C1 segment of cervical spinal cord (tissue), 14 donors: ENCODE measurements around the gene SLC26A9.
A peak's percentile ranks its signal among the peaks of the same experiment; 100 is the strongest.
"Not testable (repeated sequence)": the region's sequence is repeated elsewhere in the genome, so short reads cannot be mapped to it uniquely, and the experiment has no call there.

Source experiments
- DNase-seq, 14 donors: peaks; one replicate each; lab custom pipeline; 2025; lab: John Stamatoyannopoulos, UW

The SLC26A9 gene

DNA sequence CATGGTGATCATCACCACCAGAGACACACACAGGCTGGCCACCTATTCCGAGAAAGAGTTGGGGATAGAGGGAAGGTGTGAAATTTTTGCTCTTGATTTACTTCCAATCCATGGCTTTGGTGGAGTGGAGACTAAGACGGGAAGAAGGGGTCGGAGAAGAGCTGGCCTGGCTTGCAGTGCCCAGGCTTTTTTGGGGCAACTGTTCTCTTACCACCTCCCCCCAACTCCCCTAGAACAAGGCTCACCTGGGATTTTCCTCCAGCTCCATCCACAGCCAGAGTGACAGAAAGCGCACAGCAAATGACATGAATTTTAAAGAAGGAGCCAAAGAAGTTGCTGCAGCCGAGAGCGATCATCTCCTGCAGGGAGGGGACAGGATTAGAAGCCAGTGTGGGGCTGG, 16.0 kb downstream of the SLC26A9 start:
- no peak for DNase-seq

- peak in 1 of 14 donors; percentile 27 for DNase-seq
Observed at GRCh38 chr1:205926636-205927035, 16.6 kb downstream of the SLC26A9 start.

GRCh38 chr1:205926213-205926612, 17.0 kb downstream of the SLC26A9 start:
- DNase-seq: peak in 1 of 14 donors; percentile 27

GRCh38 chr1:205925736-205926135, 17.5 kb downstream of the SLC26A9 start:
- DNase-seq: peak in 1 of 14 donors; percentile 33

DNA sequence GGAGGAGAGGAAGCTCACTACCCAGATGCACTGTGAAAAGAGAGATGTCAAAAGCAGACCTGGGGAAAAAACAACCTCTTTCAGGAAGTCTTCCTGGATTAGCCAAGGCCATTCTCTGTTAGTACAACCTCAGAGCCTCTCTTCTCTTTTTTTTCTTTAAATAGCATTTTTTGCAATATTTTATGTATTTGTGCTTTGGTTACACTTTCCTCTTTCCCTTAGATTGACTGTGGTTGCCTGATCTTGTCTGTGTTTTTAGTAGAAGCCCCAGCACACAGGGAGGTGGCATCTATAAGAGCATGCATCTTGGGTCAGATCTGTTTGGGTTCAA, 18.8 kb downstream of the SLC26A9 start:
- DNase-seq: no peak

- no peak for DNase-seq
Observed at GRCh38 chr1:205923651-205924459, 19.4 kb downstream of the SLC26A9 start.

GRCh38 chr1:205922806-205923205, 20.4 kb downstream of the SLC26A9 start:
- no peak for DNase-seq

DNA sequence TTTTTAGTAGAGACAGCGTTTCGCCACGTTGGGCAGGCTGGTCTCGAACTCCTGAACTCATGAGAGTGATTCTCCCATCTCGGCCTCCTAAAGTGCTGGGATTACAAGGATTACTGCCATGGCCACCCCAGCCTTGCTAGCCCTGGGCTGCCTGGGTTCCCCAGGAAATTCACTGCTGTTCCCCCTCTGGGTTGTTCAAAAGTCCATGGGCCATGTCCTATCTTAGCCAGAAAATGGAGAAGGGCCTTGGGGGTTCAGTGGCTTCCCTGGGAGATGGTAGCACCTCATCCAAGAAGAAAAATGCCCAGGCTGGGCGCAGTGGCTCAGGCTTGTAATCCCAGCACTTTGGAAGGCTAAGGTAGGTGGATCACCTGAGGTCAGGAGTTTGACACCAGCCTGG, 20.9 kb downstream of the SLC26A9 start:
- DNase-seq: no peak

DNA sequence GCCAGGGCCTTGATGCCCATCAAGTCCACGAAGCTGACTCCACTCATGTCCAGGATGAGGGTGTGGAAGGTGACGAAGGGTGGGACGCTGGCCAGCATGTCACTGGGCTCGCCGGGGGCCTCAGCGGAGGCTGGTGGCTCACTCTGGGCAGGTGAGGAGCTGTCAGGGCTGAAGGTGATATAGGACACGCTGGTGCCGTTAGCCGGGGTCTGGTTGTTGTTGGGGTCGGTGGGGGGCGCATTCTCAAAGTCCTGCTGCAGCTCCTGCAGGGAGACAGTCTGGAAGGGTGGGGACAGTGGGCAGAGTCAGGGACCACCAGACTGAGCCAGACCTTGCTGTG, 21.7 kb downstream of the SLC26A9 start:
- DNase-seq: no peak

GRCh38 chr1:205920861-205921569, 22.2 kb downstream of the SLC26A9 start:
- no peak for DNase-seq

GRCh38 chr1:205920159-205920558, 23.1 kb downstream of the SLC26A9 start:
- peak in 4 of 14 donors; percentile 14 to 63 (median 36) for DNase-seq

GRCh38 chr1:205918955-205919746, 24.1 kb downstream of the SLC26A9 start:
- peak in 12 of 14 donors; percentile 34 to 81 (median 73) for DNase-seq

GRCh38 chr1:205917466-205918238, 25.6 kb downstream of the SLC26A9 start:
- DNase-seq: no peak

GRCh38 chr1:205916541-205916940, 26.7 kb downstream of the SLC26A9 start:
- no peak for DNase-seq

GRCh38 chr1:205915354-205915990, 27.8 kb downstream of the SLC26A9 start:
- DNase-seq: peak in 1 of 14 donors; percentile 26

GRCh38 chr1:205914730-205915129, 28.5 kb downstream of the SLC26A9 start:
- DNase-seq: no peak

DNA sequence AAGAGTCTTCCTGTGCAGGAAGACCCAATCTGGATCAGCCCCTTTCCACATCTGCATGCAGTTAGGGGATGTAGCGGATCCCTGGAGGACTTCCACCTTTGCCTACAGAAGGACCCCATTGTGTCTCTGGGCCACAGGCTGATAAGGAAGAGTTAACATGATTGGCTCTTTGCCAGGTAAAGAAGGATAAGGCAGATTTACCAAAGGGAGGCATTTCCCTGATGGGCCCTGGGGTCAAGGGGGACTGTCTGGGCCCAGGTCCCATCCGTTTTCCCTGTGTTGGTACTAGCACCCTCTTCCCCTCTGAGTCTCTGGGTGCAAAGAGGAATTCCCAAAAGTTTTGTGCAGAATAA, 29.1 kb downstream of the SLC26A9 start:
- DNase-seq: no peak

DNA sequence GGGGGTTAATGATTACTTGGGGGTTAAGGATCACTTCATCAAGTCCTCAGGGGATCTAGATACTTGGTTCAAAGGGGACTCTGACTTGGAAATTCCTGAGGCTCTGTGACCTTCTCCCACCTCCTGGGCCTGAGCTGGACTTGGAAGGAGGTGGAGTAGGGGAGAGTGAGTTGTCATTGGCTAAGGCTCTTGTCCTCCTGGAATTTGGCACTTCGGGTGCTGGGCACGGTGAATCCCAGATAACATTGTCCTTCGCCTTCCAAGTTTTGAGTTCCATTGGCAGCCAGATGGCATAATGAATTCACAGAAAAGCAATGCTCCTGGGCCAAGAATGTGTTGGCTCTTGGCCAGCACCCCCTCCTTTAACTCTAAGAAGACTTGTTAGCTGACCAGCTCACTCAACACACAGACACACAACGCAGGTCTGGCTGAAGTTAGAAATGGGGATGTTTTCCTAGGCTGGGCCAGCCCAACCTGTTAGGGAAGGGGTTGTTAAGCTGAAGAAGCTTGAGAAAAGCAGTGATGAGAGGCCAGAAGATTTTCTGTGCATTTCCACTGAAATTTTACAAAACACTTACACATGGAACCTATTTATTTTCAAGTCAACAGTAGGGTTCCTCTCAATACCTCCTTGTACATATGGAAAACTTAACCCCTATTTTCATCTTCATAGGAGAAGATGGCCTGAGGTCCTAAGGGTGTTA, 29.7 kb downstream of the SLC26A9 start:
- DNase-seq: peak in 4 of 14 donors; percentile 31 to 45 (median 36)

DNA sequence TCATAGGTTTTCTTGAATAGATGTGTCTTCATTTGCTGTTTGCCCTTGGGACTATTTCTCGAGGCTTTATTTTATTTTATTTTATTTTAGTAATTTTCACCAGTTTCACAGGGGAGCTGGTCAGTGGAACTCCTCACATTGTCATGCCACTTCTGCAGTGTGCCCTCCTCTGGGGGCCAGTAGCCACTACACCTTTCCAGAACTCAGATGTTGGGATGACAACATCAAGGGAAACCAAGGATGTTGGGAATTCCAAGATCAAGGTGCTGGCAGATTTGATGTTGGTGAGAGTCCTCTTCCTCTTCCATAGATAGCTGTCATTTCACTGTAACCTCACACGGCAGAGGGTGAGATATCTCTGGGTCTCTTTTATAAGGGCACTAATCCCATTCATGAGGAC, 35.5 kb downstream of the SLC26A9 start:
- DNase-seq: no peak

GRCh38 chr1:205905095-205905494, 38.2 kb downstream of the SLC26A9 start:
- DNase-seq: not testable (repeated sequence)
